RWPE1 (cell line): Measurements from ENCODE around the gene RSAD2.

ENCODE experiments used
- CTCF ChIA-PET: fragments of 350-600 bp; sonication (Branson Sonifier 250); formaldehyde crosslinking; extraction: SDS; loops from one replicate; lab custom pipeline; 2021; lab: Yijun Ruan, JAX
- POLR2A ChIA-PET: fragments of 400-600 bp; formaldehyde crosslinking; extraction: SDS; loops from one replicate; lab custom pipeline; 2020; ENCODE audit warnings: antibody characterized with exemption; ENCODE audit not compliant: low non-redundant PET; lab: Yijun Ruan, JAX
- DNase-seq: peaks from one replicate; pipeline ENCODE4 v3.0.0; 2012; ENCODE audit warnings: low spot score
- H3K27ac ChIP-seq: fragments of 450-650 bp; 2 replicates; pipeline ENCODE4 v1.5.1; 2017
- TF ChIP-seq, protein P1 (sequence below): fragments of 450-650 bp; conservative IDR thresholded peaks from 2 replicates; pipeline ENCODE4 v1.5.1; 2017; ENCODE audit warnings: low read depth, mild to moderate bottlenecking

RSAD2 gene

DNA sequence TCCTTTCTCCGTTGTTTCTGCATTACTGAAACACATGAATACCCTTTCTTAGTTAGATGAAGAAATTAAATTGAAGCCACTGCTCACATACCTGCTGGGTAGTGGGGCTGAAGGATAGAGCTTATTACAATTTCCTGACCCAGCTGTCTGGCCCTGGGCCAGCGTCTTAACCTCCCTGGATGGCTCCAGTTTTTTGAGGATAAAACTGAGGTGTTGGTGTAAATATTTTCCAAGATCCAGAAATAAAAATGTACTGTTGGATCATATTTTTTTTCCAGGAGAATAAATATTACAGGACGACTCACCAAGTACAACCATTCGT lies 43.1 kb downstream of the RSAD2 start:
- TF ChIP-seq, protein P1, sequence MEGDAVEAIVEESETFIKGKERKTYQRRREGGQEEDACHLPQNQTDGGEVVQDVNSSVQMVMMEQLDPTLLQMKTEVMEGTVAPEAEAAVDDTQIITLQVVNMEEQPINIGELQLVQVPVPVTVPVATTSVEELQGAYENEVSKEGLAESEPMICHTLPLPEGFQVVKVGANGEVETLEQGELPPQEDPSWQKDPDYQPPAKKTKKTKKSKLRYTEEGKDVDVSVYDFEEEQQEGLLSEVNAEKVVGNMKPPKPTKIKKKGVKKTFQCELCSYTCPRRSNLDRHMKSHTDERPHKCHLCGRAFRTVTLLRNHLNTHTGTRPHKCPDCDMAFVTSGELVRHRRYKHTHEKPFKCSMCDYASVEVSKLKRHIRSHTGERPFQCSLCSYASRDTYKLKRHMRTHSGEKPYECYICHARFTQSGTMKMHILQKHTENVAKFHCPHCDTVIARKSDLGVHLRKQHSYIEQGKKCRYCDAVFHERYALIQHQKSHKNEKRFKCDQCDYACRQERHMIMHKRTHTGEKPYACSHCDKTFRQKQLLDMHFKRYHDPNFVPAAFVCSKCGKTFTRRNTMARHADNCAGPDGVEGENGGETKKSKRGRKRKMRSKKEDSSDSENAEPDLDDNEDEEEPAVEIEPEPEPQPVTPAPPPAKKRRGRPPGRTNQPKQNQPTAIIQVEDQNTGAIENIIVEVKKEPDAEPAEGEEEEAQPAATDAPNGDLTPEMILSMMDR: no peak
- POLR2A ChIA-PET: no interaction called here
- CTCF ChIA-PET: interaction anchor here (0.7 kb wide), 1 partner anchor 55 kb away, joined by 3 read pairs; the partner anchor contains the start of gene CMPK2
- H3K27ac ChIP-seq: no peak overlapping the region
- DNase-seq: no peak

DNA sequence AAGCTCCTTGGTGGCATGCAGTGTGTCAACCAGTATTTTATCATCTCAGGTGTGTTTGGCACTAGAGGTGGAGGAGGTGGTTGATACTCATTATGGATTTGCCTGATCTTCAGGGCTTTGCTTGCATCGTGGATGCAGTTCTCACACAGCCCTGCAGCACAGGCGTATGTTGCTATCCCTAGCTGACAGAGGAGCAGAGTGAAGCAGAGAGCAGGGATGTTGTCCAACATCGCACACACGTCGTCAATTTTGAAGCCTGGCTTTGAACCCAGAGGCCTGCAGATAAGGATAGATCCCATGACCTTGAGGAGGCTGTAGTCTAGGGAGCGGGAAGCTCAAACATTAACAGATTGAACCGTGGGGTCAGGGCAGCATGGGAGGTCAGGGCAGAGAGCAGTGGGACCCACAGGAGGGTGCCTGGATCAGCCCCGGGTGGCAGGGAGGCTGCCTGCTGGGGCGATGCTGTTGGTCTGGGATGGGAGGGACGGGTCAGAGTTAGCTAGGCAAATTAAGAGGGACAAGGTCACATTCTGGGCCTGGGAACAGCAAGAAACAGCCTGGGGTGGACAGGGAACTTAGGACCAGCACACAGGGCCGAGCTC lies 43.8 kb downstream of the RSAD2 start:
- no peak for DNase-seq
- ChIA-PET POLR2A (no interaction called here), CTCF (interaction anchor here (0.7 kb wide), 1 partner anchor 56 kb away, joined by 3 read pairs; the partner anchor contains the start of gene CMPK2)
- no peak overlapping the region for H3K27ac ChIP-seq
- TF ChIP-seq, protein P1: no peak

DNA sequence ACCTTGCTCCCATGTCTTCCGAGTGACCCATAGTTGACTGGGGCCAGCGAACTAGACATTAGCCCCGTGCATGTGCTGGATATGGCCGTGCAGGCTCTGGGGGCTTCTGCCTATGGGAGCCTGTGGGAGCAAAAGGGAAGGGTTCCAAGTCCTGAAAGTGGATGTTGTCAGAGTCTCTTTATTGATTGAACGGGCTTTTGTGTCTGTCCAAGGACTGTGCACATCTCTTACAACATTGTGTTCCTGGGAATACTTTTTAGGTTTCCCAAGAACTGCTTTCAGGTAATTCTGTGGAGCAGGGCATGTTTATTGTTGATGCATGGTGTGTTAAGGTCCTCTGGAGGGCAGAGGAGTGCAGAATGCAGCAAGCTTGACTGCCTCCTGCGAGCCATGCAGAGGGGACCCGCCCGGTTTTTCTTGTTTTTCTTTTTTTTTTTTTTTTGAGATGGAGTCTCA lies 44.7 kb downstream of the RSAD2 start:
- CTCF ChIA-PET: interaction anchor here (0.6 kb wide), 1 partner anchor 118 kb away, joined by 3 read pairs; no protein-coding TSS in a partner anchor
- DNase-seq: peak; percentile 42
- H3K27ac ChIP-seq: no peak overlapping the region
- POLR2A ChIA-PET: no interaction called here
- TF ChIP-seq, protein P1: no peak

GRCh38 chr2:6923319-6923718 lies 45.7 kb downstream of the RSAD2 start:
- no peak for DNase-seq
- ChIA-PET CTCF (no interaction called here), POLR2A (no interaction called here)
- TF ChIP-seq, protein P1: no peak
- no peak overlapping the region for H3K27ac ChIP-seq

GRCh38 chr2:6924101-6924923 lies 46.7 kb downstream of the RSAD2 start:
- TF ChIP-seq, protein P1: no peak
- no peak for DNase-seq
- ChIA-PET CTCF (no interaction called here), POLR2A (no interaction called here)
- no peak overlapping the region for H3K27ac ChIP-seq

- no peak for DNase-seq
- TF ChIP-seq, protein P1: no peak
- H3K27ac ChIP-seq: no peak overlapping the region
- CTCF ChIA-PET: interaction anchor here (0.6 kb wide), 2 partner anchors 14 to 34 kb away, joined by 4 to 5 read pairs; no protein-coding TSS in a partner anchor
- POLR2A ChIA-PET: no interaction called here
These were observed 47.4 kb downstream of the RSAD2 start for GRCh38 chr2:6924924-6925409.
